K562 (cell line): Measurements from ENCODE around the gene TIMM17B. TPM values are rescaled to one million over a fixed set of nuclear protein-coding genes. Genes with fewer than 3 reads are reported as not detected.

Experiments used
- ATAC-seq: fragments of 200-7000 bp; cut with Tn5 transposase; 3 replicates; pipeline ENCODE4 v1.9.1; 2020; ENCODE audit warnings: moderate library complexity
- BruUV-seq: library from RNA; stranded (reverse); fragments of 400-500 nt; replicated peaks from 2 replicates; lab custom pipeline; 2021; lab: Mats Ljungman, UMichigan
- CTCF ChIA-PET: fragments of 300-600 bp; formaldehyde crosslinking; extraction: SDS; loops from one replicate; lab custom pipeline; 2021; ENCODE audit warnings: low intra/inter-chr PET ratio; lab: Yijun Ruan, JAX
- POLR2A ChIA-PET: fragments of 300-600, 350-650 bp; sonication (Branson Sonifier 250); formaldehyde crosslinking; extraction: SDS; loops from one replicate; lab custom pipeline; 2021; ENCODE audit warnings: antibody characterized with exemption, inconsistent platforms; lab: Yijun Ruan, JAX
- DNase-seq, 4 experiments: peaks; one replicate each; pipeline versions ENCODE4 v3.0.0 to v3.0.0-alpha.2; 2011 to 2018; ENCODE audit warnings: low spot score in 3 of 4, mixed read lengths in 3 of 4; ENCODE audit errors: extremely low read depth in 1 of 4
- FAIRE-seq: peaks from 2 replicates; lab custom pipeline; 2011; peaks lifted over from hg19 to GRCh38; lab: Jason Lieb, UNC
- H2AFZ ChIP-seq: 2 replicates; pipeline ENCODE4 v1.6.0; 2011; ENCODE audit warnings: low read depth, low read length, control low read depth, inconsistent platforms
- H3K27ac ChIP-seq: fragments of 200-600 bp; 3 replicates; pipeline ENCODE4 v1.8.0; 2011; ENCODE audit warnings: low read depth, mild to moderate bottlenecking, control low read depth, inconsistent platforms, low read length, moderate library complexity, mixed read lengths; ENCODE audit errors: extremely low read depth
- H3K27me3 ChIP-seq, 2 experiments: fragments of 300-600 bp in 1 of 2; 2 replicates in 1 of 2; 3 replicates in 1 of 2; pipeline versions ENCODE4 v1.6.0 to v1.8.0; 2011; ENCODE audit warnings: inconsistent platforms in 2 of 2, low read length in 2 of 2, mild to moderate bottlenecking in 1 of 2, mixed read lengths in 1 of 2, moderate library complexity in 1 of 2; ENCODE audit not compliant: control insufficient read depth in 2 of 2, insufficient read depth in 2 of 2
- H3K36me3 ChIP-seq: fragments of 300-600 bp; 3 replicates; pipeline ENCODE4 v1.8.0; 2011; ENCODE audit warnings: mild to moderate bottlenecking, low read length, inconsistent platforms; ENCODE audit not compliant: control insufficient read depth, insufficient read depth
- H3K4me1 ChIP-seq, 2 experiments: fragments of 200-600 bp in 1 of 2; replicated peaks in 1 of 2; 2 replicates in 1 of 2; 3 replicates in 1 of 2; pipeline versions ENCODE4 v1.5.1 to v1.8.0; 2011; ENCODE audit warnings: inconsistent platforms in 2 of 2, low read length in 2 of 2, mild to moderate bottlenecking in 1 of 2, mixed read lengths in 1 of 2, moderate library complexity in 1 of 2; ENCODE audit not compliant: control insufficient read depth in 2 of 2, insufficient read depth in 2 of 2
- H3K4me2 ChIP-seq: 2 replicates; pipeline ENCODE4 v1.6.1; 2011; ENCODE audit warnings: low read length, control low read depth, inconsistent platforms, mixed read lengths; ENCODE audit not compliant: insufficient read depth
- H3K4me3 ChIP-seq: fragments of 200-600 bp; sonication (generic), shearing (Covaris generic); 2 replicates; pipeline ENCODE4 v1.5.1; 2016; ENCODE audit warnings: control low read depth, inconsistent platforms
- H3K79me2 ChIP-seq: fragments of 200-600 bp; 3 replicates; pipeline ENCODE4 v1.8.0; 2011; ENCODE audit warnings: low read length, inconsistent platforms; ENCODE audit not compliant: control insufficient read depth, insufficient read depth
- H3K9ac ChIP-seq, 2 experiments: 2 replicates each; pipeline versions ENCODE4 v1.6.0 to v1.6.1; 2011; ENCODE audit warnings: low read depth in 2 of 2, low read length in 2 of 2, control low read depth in 1 of 2, inconsistent platforms in 1 of 2, mild to moderate bottlenecking in 1 of 2, mixed read lengths in 1 of 2; ENCODE audit not compliant: insufficient read depth in 1 of 2
- H3K9me1 ChIP-seq: one replicate; pipeline ENCODE4 v1.6.0; 2011; ENCODE audit warnings: inconsistent platforms, mild to moderate bottlenecking, low read length, moderate library complexity; ENCODE audit not compliant: control insufficient read depth, insufficient read depth
- H3K9me3 ChIP-seq: replicated peaks from 2 replicates; pipeline ENCODE4 v1.5.1; 2011; ENCODE audit warnings: low read depth, low read length, inconsistent platforms; ENCODE audit not compliant: control insufficient read depth, insufficient read depth
- H4K20me1 ChIP-seq: replicated peaks from 2 replicates; pipeline ENCODE4 v1.6.1; 2011; ENCODE audit warnings: low read length, inconsistent platforms, mixed read lengths; ENCODE audit not compliant: control insufficient read depth, insufficient read depth
- CREB1 ChIP-seq, 2 experiments: sonication (generic) in 1 of 2; formaldehyde crosslinking in 1 of 2; IDR thresholded peaks; 2 replicates each; pipeline versions ENCODE4 v1.6.1 to v1.8.0; 2012 to 2022; ENCODE audit warnings: inconsistent platforms in 1 of 2, mild to moderate bottlenecking in 1 of 2, missing genetic modification reagents in 1 of 2, moderate library complexity in 1 of 2
- EP400 ChIP-seq: fragments of 450-650 bp; IDR thresholded peaks from 2 replicates; pipeline ENCODE4 v1.6.1; 2017; ENCODE audit warnings: antibody characterized with exemption, mild to moderate bottlenecking, moderate library complexity
- KLF16 ChIP-seq: IDR thresholded peaks from 2 replicates; pipeline ENCODE4 v1.6.1; 2016; ENCODE audit warnings: antibody characterized with exemption
- NCOR1 ChIP-seq: fragments of 450-650 bp; IDR thresholded peaks from 2 replicates; pipeline ENCODE4 v1.6.1; 2016; ENCODE audit warnings: mild to moderate bottlenecking, moderate library complexity
- NR2C1 ChIP-seq, 2 experiments: fragments of 450-650 bp; IDR thresholded peaks; 2 replicates each; pipeline ENCODE4 v1.6.1; 2017; ENCODE audit warnings: mild to moderate bottlenecking in 2 of 2, antibody characterized with exemption in 1 of 2, inconsistent platforms in 1 of 2, missing compliant biosample characterization in 1 of 2, missing genetic modification characterization in 1 of 2
- RUNX1 ChIP-seq: sonication (generic); IDR thresholded peaks from 2 replicates; pipeline ENCODE4 v1.6.1; 2016; ENCODE audit warnings: antibody characterized with exemption, low read depth
- SMAD4 ChIP-seq: fragments of 250-450 bp; sonication (Bioruptor Pico); conservative IDR thresholded peaks from 2 replicates; pipeline ENCODE4 v1.8.0; 2021; ENCODE audit warnings: inconsistent platforms, mild to moderate bottlenecking, moderate library complexity
- SRF ChIP-seq, 2 experiments: fragments of 250-450, 450-650 bp in 1 of 2; sonication (Bioruptor Pico) in 1 of 2; sonication (generic) in 1 of 2; formaldehyde crosslinking; IDR thresholded peaks; 2 replicates each; pipeline versions ENCODE4 v1.5.0 to v1.5.1; 2020 to 2022; ENCODE audit warnings: mild to moderate bottlenecking in 1 of 2, missing genetic modification reagents in 1 of 2
- TBL1XR1 ChIP-seq, 2 experiments: IDR thresholded peaks; 2 replicates each; pipeline ENCODE4 v1.6.1; 2012; ENCODE audit warnings: improper control_type of control experiment in 2 of 2, low read length in 2 of 2, mild to moderate bottlenecking in 1 of 2
- TCFL5 ChIP-seq: fragments of 250-450 bp; sonication (Bioruptor Pico); conservative IDR thresholded peaks from 2 replicates; pipeline ENCODE4 v1.6.1; 2021; ENCODE audit warnings: mild to moderate bottlenecking, moderate library complexity, matching md5 sums
- ZNF311 ChIP-seq: fragments of 250-450 bp; sonication (Bioruptor Pico); IDR thresholded peaks from 2 replicates; pipeline ENCODE4 v1.4.0; 2020; ENCODE audit warnings: mild to moderate bottlenecking, moderate library complexity
- ZNF668 ChIP-seq: fragments of 250-450 bp; sonication (Bioruptor Pico); IDR thresholded peaks from 2 replicates; pipeline ENCODE4 v1.8.0; 2022; ENCODE audit warnings: mild to moderate bottlenecking, inconsistent platforms
- ZNF766 ChIP-seq: fragments of 200-800 bp; sonication (Bioruptor generic); conservative IDR thresholded peaks from 2 replicates; pipeline ENCODE4 v1.6.1; 2016; ENCODE audit warnings: missing genetic modification characterization, missing compliant biosample characterization
- WGBS: fragments of 100-300 bp; shearing (Covaris generic); methylation state at CpG from one replicate; pipeline ENCODE4 v1.1.6; 2016; ENCODE audit warnings: low coverage, mixed read lengths; ENCODE audit not compliant: insufficient coverage; ENCODE audit errors: missing lambda C conversion rate; 5-methylcytosine and 5-hydroxymethylcytosine counted together
- in situ Hi-C: fragments of 300-500 bp; cut with MboI; formaldehyde crosslinking; loops from 4 replicates; pipeline ENCODE4 v1.15.0; 2018; ENCODE audit warnings: inconsistent platforms, mixed read lengths
- intact Hi-C: fragments of 100-400 bp; cut with micrococcal nuclease; formaldehyde crosslinking; loops from 2 replicates; pipeline ENCODE4 v1.14.2; 2022
- polyA plus RNA-seq, 8 experiments: library from polyadenylated mRNA; depleted of rRNA in 4 of 8; stranded (reverse) in 5 of 8; unstranded in 3 of 8; fragments of >200 nt; fragmentation: Nextera tagmentation in 2 of 8; fragmentation: Illumina TruSeq in 1 of 8; extraction: Ambion mirVana in 2 of 8; extraction: Trizol in 1 of 8; gene quantifications; 2 replicates each; pipeline versions ENCODE4 v1.2.1 to v1.2.3, GENCODE V29; 2011 to 2014; ENCODE audit warnings: inconsistent platforms in 1 of 8, missing spikeins in 1 of 8
- total RNA-seq, 7 experiments: library from RNA; depleted of rRNA in 6 of 7; stranded (reverse); fragments of >200 nt in 6 of 7; fragmentation: Illumina TruSeq in 2 of 7; extraction: Trizol in 2 of 7; gene quantifications; 2 replicates each; pipeline versions ENCODE4 v1.2.1 to v1.2.3, GENCODE V29; 2011 to 2021; ENCODE audit warnings: low replicate concordance in 1 of 7
- TF ChIP-seq, protein P1 (sequence below), 3 experiments: fragments of 200-800 bp in 1 of 3; fragments of 250-450 bp in 1 of 3; fragments of 450-650 bp in 1 of 3; sonication (Bioruptor Pico) in 1 of 3; sonication (Bioruptor generic) in 1 of 3; formaldehyde crosslinking in 1 of 3; IDR thresholded peaks; 2 replicates each; pipeline versions ENCODE4 v1.6.1 to v1.8.0; 2016 to 2022; ENCODE audit warnings: mild to moderate bottlenecking in 2 of 3, missing genetic modification characterization in 2 of 3, missing compliant biosample characterization in 1 of 3, moderate library complexity in 1 of 3

Gene TIMM17B
- total and polyA plus RNA-seq, 9 of the 15 experiments (the other 6 are each of a cell fraction or from before 2014, with no cell fraction given) = 9.9 to 184 (median 115) TPM

GRCh38 chrX:48937054-48937907, 39.7 kb upstream of the TIMM17B start:
- DNase-seq (peak; percentile 62 to 93 (median 72)), ATAC-seq (peak; percentile 82), FAIRE-seq (peak; percentile 78)
- ChIA-PET CTCF (interaction anchor here (1.6 kb wide), 1 partner anchor 21 kb away, joined by 4 read pairs; no protein-coding TSS in a partner anchor), POLR2A (interaction anchor here (0.7 to 1.1 kb wide), 5 partner anchors 9 to 209 kb away, joined by 3 to 4 read pairs (median 3); no protein-coding TSS in a partner anchor)
- Histone ChIP-seq H3K27ac (peak overlapping the region; percentile 91), H3K36me3 (peaks cover 68% of the 10 kb centered on the region), H3K79me2 (peaks cover 74% of the 10 kb centered on the region), H3K4me1 (peaks cover 51 to 61% of the 10 kb centered on the region in 2 experiments), H4K20me1 (no peaks in the 10 kb centered on the region), H3K9me1 (no peaks in the 10 kb centered on the region), H3K4me2 (peak overlapping the region; percentile 70), H3K9ac (peak overlapping the region; percentile 70 to 79; a peak in 3 of 4 replicates), H3K9me3 (no peaks in the 10 kb centered on the region), H3K4me3 (no peak overlapping the region; the same call in 1 of the 2 replicates), H3K27me3 (no peaks in the 10 kb centered on the region), H2AFZ (no peak overlapping the region)
- intact Hi-C loops = loop anchor here (1.0 kb wide), 2 partner anchors 18 to 106 kb away; partner anchors contain the start of genes PIM2 and TFE3
- in situ Hi-C loops = no loop called here
- 1% methylated on average over 8 of the region's 9 CpGs for WGBS
- no TSS peak for BruUV-seq
- peak; percentile 91 for TF ChIP-seq SMAD4 (CRISPR knock-in tag)
- peak; percentile 40 to 73; a peak in 2 of 4 replicates for TF ChIP-seq TBL1XR1 (IDR thresholded peaks at IDR 0.05; ENCODE audit: low read length in 2 of 2)
- peak; percentile 39; the same call in 1 of the 2 replicates for TF ChIP-seq ZNF311
- TF ChIP-seq ZNF668 (CRISPR knock-in tag) = no peak
- TF ChIP-seq SRF (CRISPR knock-in tag; IDR thresholded peaks at IDR 0.05) = no peak
- TF ChIP-seq KLF16 = peak; percentile 72; the same call in 1 of the 2 replicates
- TF ChIP-seq, protein P1, sequence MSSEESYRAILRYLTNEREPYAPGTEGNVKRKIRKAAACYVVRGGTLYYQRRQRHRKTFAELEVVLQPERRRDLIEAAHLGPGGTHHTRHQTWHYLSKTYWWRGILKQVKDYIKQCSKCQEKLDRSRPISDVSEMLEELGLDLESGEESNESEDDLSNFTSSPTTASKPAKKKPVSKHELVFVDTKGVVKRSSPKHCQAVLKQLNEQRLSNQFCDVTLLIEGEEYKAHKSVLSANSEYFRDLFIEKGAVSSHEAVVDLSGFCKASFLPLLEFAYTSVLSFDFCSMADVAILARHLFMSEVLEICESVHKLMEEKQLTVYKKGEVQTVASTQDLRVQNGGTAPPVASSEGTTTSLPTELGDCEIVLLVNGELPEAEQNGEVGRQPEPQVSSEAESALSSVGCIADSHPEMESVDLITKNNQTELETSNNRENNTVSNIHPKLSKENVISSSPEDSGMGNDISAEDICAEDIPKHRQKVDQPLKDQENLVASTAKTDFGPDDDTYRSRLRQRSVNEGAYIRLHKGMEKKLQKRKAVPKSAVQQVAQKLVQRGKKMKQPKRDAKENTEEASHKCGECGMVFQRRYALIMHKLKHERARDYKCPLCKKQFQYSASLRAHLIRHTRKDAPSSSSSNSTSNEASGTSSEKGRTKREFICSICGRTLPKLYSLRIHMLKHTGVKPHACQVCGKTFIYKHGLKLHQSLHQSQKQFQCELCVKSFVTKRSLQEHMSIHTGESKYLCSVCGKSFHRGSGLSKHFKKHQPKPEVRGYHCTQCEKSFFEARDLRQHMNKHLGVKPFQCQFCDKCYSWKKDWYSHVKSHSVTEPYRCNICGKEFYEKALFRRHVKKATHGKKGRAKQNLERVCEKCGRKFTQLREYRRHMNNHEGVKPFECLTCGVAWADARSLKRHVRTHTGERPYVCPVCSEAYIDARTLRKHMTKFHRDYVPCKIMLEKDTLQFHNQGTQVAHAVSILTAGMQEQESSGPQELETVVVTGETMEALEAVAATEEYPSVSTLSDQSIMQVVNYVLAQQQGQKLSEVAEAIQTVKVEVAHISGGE (CRISPR knock-in tag; IDR thresholded peaks at IDR 0.05) = peak in 1 of 3 experiments; percentile 59; a peak in 1 of 6 replicates
- TF ChIP-seq RUNX1 = peak; percentile 98
- no peak for TF ChIP-seq CREB1 (IDR thresholded peaks at IDR 0.05)
- peak; percentile 47; the same call in 1 of the 2 replicates for TF ChIP-seq CREB1 (CRISPR knock-in tag; IDR thresholded peaks at IDR 0.05)
- TF ChIP-seq TCFL5 (CRISPR knock-in tag) = no peak
- TF ChIP-seq NR2C1 (IDR thresholded peaks at IDR 0.05) = peak; percentile 60
- TF ChIP-seq NR2C1 (tag; IDR thresholded peaks at IDR 0.05) = peak; percentile 60; the same call in 1 of the 2 replicates
- TF ChIP-seq EP400 = peak; percentile 59; the same call in 1 of the 2 replicates
- peak; percentile 80 for TF ChIP-seq NCOR1
- peak; percentile 83; the same call in 1 of the 2 replicates for TF ChIP-seq ZNF766 (CRISPR knock-in tag)
